Transverse colon (tissue), 3 donors: Measurements from ENCODE around the gene WLS.

ENCODE experiments used
- EP300 ChIP-seq: sonication (generic); formaldehyde crosslinking; IDR thresholded peaks from one replicate; pipeline ENCODE4 v1.6.1; 2017; ENCODE audit warnings: antibody characterized with exemption, low read depth
- POLR2A ChIP-seq: fragments of 450-650 bp; IDR thresholded peaks from one replicate; pipeline ENCODE4 v1.6.1; 2016; ENCODE audit warnings: antibody characterized with exemption, mild to moderate bottlenecking, moderate library complexity
- TF ChIP-seq, protein P1 (sequence below), 5 experiments: fragments of 200-600 bp in 3 of 5; fragments of 450-650 bp in 2 of 5; sonication (generic) in 3 of 5; IDR thresholded peaks; 1 replicate in 2 of 5; 2 replicates in 3 of 5; pipeline ENCODE4 v1.5.1; 2016 to 2017; ENCODE audit warnings: antibody characterized with exemption in 5 of 5, inconsistent platforms in 3 of 5, mild to moderate bottlenecking in 2 of 5, moderate library complexity in 1 of 5

DNA sequence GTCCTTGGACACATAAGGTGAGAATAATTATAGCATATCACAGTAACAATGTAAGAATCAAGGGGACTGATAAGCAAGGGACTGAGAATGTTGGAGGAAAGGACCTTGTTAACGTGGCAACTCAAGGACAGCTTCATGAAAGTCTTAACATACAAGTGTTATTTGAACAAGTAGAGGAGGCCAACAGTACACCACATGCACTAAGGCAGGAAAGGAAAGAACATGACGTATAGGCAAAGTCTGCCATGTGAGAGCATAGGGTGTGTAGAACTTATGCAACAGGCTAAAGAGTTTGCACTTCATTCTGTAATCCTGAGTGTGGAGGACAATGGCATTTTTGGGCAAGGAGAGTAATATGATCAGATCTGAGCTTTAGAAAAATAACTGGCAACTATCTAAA lies 148.6 kb downstream of the WLS start:
- no peak for TF ChIP-seq EP300
- TF ChIP-seq, protein P1, sequence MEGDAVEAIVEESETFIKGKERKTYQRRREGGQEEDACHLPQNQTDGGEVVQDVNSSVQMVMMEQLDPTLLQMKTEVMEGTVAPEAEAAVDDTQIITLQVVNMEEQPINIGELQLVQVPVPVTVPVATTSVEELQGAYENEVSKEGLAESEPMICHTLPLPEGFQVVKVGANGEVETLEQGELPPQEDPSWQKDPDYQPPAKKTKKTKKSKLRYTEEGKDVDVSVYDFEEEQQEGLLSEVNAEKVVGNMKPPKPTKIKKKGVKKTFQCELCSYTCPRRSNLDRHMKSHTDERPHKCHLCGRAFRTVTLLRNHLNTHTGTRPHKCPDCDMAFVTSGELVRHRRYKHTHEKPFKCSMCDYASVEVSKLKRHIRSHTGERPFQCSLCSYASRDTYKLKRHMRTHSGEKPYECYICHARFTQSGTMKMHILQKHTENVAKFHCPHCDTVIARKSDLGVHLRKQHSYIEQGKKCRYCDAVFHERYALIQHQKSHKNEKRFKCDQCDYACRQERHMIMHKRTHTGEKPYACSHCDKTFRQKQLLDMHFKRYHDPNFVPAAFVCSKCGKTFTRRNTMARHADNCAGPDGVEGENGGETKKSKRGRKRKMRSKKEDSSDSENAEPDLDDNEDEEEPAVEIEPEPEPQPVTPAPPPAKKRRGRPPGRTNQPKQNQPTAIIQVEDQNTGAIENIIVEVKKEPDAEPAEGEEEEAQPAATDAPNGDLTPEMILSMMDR (IDR thresholded peaks at IDR 0.05), result no peak
- no peak for TF ChIP-seq POLR2A
